HG02852 (cell line): ENCODE results near the gene KCTD16.

Experiments
- ATAC-seq: cut with Tn5 transposase; IDR thresholded peaks from one replicate; pipeline ENCODE4 v1.9.1; 2021; ENCODE audit warnings: mild to moderate bottlenecking, moderate library complexity; ENCODE audit not compliant: unreplicated experiment

The KCTD16 gene

DNA sequence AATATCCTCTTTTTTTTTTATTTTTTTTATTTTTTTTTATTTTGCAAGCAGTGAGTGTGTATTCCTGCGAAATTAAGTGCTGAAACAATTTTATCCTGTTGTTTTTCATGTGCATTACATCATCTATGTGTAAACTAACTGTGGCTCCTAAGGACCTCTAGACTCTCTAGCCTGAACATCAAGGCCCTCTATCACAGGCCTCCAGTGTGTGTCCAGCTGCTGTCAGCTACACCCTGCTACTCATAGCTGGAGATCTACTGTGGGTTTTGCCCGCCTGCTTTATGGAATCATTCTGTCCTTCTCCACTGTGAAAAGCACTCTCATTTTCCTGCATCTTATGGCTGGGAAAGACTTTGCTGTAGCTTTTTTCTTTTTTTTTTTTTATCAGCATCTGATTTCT is 157.8 kb downstream of the KCTD16 start:
- ATAC-seq, result no peak

DNA sequence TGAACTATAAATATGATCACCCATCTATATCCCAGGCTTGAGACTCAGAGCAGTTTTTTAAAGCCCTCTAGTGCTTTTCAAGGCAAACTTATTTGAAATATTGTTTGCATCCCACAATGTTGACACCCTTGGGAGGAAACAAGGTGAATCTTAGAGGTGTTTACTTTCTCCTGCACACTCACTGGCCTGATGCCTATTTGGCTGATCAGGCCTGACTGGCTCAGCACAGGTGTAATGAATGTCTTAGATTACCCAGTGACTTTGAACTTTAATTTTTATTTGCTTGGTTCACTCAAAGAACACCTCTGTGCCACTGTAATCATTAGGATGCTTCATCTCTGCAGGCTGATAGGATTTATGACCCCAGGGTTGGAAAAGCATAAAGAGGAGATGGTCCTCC is 158.3 kb downstream of the KCTD16 start:
- ATAC-seq, result no peak

DNA sequence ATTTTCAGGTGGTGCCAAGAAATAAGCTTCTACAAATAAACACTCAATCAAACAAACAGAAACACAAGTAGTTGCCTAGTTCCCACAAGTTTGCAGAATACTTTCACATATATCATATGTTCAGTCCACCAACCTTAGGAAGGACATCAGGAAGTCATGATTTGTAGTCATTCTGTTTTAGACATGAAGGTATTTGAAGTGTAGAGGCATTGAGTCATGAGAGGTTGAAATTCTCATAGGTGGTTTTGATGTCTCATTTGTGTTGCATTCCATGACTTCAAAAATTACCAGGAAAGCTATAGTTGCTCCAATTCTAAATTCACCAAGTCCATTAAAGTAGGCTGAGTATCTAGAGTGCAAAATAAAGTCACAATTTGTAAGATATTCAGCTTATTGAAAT is 159.0 kb downstream of the KCTD16 start:
- no peak for ATAC-seq

DNA sequence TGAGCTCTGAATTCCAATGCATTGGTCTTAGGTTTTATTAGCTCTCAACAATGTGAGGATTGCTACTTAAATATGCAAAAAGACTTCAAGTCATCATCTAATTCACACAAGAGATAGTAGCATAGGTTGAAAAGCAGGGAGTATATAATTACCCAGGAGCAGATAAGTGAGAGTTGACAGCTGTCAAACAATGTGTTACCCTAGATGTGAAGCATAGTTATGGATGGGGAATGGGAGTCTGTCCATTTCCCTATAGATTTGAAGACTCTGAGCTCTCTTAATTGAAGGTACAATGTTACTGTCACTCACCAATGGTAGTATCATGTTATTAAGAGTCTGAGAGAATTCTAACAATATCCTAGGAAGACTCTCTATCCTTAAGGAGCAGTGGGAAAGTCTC is 160.7 kb downstream of the KCTD16 start:
- no peak for ATAC-seq

DNA sequence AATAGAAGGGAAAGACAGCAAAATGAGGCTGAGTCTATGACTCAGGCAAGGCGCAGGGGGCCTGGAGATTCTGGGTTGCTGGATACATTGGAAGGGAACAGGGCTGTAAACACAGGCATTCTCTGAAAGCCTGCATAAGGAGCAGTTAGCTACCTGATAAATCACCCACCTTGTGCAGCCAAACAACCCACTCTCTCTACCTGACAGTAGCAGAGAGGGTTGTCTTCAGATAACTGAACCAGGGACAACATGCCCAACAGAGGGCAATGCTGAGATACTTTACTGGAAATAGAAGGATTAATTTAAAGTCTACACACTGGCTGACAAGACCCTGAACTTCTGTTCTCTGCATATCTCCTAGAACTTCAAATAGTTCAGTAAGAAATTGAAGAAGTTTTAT is 161.6 kb downstream of the KCTD16 start:
- no peak for ATAC-seq

DNA sequence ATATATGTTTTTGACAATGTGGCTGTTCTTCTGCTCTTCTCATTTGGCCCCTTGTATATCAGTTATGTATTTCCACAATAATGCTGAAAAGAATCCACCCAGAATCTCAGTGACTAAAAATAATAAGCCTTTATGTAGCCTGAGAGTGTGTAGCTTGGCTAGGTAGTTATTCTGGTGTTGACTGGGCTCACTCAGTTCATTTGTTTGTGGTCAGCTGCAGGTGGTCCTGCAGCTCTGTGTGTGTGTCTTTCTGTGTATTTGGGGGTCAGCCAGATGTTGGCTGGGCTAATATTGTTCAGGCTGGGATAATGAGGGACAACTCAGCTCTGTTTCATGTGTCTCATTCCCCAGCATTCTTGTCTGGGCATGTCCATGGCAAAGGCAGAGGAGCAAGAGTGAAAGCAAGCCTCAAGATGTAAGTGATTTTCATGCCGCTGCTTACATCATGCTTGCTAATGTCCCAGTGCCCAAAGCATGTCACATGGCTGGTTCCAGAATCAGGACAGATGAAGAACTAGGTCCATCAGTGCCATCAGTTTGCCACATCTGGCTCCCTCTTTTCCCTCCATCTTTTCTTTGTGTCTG is 162.8 kb downstream of the KCTD16 start:
- ATAC-seq, result peak; percentile 73

GRCh38 chr5:144335561-144335960 is 164.9 kb downstream of the KCTD16 start:
- ATAC-seq, result peak; percentile 63

DNA sequence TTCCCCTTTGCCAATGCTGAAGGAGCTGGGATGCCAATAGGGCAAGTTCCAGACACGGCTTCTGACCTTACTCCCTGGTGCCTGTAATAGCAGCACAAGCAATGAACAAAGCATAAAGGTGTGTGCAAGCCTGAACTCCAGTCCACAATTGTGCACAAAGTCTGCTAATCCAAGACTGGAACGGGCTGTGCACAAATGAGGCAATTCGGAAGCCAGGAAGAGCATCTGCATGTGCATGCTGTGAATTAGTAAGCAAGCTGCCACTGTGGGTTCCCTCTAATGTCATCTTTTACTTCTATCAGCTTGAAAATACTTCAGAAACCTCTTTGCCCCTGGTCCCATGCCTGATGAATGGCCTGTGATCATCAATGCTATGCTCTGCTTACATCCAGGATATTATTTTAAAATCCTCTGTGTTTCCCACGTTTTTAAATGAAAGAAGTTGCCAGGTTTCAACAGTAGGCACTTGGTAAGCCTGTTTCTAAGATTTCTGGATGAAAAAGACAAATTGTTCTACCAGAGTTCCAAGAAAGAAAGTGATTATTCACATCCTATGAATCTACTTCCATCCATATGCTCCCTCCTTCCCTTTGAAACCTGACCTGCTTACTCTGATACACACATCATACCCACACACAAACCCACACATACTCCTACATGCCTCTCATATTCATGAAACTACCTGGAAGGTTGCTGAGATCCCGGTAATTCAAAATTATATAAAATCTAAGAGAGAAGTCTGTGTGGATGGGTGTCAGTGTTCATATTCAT is 165.7 kb downstream of the KCTD16 start:
- ATAC-seq, result no peak

- no peak for ATAC-seq
Observed at GRCh38 chr5:144352330-144352729, 181.7 kb downstream of the KCTD16 start.

DNA sequence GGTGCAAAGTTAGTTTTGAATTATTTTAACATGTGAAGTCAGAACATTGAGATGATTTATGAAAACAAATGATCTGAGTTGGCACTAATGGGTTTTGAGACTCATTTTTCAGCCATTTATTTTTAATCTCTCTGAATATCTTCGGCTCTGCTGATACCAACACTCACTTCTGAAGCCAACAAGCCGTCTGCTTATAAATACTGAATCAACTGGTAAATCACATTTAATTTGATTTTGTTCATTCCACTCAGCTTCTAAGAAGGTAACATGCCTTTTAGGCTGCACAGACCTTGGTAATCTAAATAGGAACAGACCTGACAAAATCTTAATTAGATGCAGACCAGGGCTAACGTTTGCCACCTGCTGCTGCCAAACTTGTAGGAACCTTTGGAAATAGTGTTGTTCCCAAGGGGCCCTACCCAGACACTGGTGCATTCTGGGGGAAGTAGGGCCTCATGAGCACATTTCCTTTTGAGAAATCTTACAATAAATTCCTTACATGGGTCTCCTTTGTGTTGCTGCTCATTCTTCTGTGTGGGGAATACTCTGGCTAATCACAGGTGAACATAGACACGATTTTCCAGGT is 182.2 kb downstream of the KCTD16 start:
- no peak for ATAC-seq

DNA sequence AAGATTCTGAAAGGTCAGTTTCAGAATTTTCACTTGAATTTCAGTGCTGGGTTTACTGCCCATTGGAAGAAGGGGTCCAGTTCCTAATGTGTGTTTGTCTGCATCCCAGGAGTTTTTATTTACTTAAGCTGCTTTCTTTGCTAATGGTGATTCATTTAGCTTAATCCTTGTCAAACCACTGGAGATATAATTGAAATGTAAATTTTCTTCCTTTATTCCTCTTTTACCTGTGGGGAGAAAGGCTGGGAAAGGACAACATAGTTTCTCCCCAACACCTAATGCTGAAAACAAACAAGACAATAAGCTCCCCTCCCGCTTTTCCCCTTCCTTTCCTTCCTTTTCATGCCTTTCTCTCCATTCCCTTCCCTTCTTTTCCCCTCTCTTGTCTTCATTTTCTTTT is 185.8 kb downstream of the KCTD16 start:
- ATAC-seq, result no peak

DNA sequence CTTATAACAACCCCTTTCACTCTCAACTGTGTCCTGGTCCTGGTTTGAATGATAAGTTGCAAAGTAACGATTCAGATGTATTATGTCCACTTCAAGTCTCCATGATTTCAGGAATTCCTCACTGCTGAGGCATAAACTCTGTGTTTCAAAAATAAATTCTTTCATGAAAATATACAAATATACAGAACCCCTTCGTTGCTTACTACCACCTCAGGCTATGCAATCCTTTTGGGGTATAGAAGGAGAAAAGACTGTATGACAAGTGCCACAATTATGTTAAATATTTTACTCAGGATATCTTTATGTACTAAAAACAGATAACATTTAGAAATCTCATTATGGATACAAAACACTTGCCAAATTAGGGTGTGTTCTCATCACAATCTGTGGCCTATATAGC is 190.7 kb downstream of the KCTD16 start:
- no peak for ATAC-seq

- ATAC-seq, result no peak
Observed at GRCh38 chr5:144365885-144366284, 195.2 kb downstream of the KCTD16 start.

DNA sequence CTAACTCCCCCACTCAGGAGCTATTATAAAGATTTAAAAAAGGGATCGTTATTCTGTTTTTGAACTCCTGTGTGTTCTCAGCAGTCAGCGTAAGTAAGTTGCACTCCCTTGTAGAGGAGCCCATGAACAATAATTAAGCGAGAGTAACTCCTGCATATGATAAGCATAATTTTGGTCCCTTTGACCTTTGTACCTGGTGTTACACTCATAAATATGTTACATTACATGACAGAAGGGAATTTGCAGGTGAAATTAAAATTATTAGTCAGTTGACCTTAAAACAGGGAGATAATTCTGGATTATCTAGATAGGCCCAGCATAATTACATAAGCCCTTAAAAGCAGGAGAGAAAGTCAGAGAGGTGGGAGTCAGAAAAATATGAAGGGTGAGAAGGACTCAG is 197.3 kb downstream of the KCTD16 start:
- no peak for ATAC-seq

DNA sequence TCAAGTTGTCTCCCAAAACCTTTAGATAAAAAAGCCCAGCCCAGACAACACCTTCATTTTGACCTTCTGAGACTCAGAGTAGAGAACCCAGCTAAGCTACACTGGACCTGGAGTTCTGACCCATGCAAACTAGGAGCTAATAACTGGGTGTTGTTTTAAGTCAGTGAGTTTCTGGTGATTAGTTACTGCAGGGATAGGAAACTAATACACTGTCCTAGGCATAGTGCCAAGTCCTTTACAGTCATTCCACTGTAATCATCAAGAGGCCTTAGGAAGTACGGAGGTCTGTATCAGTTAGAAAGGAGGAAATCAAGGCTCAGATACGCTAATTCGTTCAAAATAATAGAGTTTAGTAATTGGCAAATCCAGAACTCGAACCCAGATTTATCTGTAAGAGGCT is 197.9 kb downstream of the KCTD16 start:
- ATAC-seq, result no peak

DNA sequence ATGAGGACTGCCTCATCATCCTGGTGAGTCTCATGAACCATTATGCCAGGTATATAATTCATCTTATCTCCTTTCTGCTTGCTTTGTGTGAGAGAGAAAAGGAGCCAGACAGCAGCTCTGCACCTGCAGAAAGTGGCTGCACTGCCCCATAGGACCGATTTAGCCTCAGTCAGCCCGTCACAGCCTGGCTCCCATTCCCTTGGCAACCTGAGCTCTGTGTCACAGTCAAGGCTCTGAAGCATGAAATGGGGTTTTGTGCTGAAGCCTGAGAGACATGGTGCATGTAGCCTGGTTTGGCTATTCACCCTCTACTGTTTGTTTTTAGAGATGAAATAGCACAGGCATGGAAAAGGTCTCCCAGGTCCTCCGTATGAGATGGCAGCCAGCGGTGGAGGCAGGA is 198.3 kb downstream of the KCTD16 start:
- ATAC-seq, result peak; percentile 84

DNA sequence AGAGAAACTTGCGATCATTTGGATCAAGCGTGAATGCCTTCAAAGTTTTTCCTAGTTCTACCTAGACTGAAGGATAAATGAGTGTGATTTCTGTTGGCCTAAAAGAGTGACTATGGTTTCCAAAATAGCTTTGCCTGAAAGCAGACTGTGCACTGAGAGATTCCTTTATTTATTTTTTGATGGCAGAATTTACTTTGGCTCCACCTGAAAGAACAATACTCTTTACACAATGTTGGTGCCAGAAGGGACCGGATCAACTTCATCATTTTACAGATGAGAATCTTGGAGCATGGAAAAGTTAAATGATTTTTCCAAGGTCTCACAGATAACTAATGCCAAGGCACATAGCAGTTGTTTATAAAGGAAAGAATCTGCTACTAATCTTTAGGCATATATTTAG is 199.6 kb downstream of the KCTD16 start:
- ATAC-seq, result no peak

DNA sequence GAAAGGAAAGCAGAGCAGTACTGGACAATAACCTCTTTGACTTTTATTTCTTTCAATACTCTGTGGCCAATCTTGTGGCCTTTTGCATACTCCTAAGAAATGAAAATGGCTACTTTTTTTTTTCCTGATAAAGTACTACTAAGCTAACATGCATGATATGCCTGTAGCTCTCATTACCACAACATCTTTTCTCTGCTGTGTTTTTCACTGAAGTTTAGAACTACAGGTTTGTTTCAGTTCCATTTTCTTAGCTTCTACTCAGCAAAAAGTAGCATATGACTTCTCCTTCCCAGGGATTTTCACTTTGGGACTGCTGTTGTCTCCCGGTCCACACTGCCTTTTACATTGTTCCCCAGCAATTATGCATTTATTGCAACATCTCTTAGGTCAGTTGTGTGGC is 204.0 kb downstream of the KCTD16 start:
- no peak for ATAC-seq

DNA sequence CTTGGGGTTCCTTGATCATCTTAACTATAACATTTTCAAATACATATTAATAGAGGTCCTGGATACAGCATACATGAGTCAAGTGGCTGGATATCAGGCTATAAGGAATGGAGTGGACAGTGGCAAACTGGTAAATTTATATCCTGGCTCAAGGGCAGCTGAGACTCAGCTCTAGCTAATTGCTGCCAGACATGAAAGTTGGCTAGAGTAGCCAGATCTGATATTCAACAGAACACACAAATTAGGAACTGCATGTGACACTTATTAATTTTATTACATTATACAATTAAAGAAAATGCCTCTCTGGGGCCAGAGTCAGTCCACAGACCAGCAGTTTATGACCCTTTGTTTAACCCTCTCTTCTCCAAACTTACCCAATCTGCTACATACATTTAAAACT is 206.5 kb downstream of the KCTD16 start:
- no peak for ATAC-seq

DNA sequence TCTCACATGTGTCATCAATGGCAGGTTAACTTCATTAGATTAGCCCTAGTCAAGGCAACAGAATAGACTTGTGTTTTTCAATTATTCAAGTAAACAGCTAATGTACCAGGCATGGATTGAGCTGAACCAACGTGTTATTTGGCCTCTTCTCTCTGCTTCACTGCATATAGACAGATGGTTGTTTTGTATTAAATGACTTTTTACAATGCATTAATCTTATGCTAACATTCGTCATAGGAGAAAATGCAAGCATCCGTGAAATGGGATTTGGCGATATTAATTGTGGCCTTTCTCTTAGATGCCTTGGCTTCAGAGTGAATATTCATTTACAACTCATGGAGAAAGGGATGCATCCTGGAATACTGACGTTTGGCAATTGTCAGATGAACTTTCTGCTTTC is 208.0 kb downstream of the KCTD16 start:
- ATAC-seq, result no peak

DNA sequence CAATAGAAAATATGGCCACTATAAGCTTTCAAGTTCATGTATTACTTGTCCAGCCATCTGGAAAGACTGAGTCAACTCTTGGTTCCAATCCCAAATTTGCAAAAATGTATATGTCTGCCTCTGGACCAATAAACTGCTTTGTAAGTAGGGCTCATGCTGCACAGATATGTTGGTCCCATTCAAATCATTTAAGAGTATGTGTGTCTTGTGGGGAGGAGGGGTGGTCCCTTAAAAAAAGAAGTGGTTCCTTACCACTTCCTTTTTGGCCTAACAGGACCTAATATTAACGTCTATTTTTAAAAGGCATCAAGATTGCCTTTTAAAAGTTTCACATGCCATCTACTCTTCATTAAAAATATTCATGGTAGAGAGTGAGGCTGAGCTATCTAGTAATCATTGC is 214.9 kb downstream of the KCTD16 start:
- no peak for ATAC-seq

GRCh38 chr5:144386315-144386714 is 215.6 kb downstream of the KCTD16 start:
- ATAC-seq, result no peak

GRCh38 chr5:144390133-144390532 is 219.5 kb downstream of the KCTD16 start:
- ATAC-seq, result no peak
